ACHN (cell line): ENCODE data around the gene INTS2.
"Not testable (repeated sequence)": the region's sequence is repeated elsewhere in the genome, so short reads cannot be mapped to it uniquely, and the experiment has no call there.

Source experiments
- DNase-seq: peaks from one replicate; pipeline ENCODE4 v3.0.0-alpha.2; 2015
- in situ Hi-C: cut with HindIII; loops from 2 replicates; pipeline ENCODE4 v1.10.0; 2017; ENCODE audit warnings: low sequenced_read_pairs, low pct_ligation_motif_present, low pct_unique_long_range_greater_than_20kb

INTS2 gene

DNA sequence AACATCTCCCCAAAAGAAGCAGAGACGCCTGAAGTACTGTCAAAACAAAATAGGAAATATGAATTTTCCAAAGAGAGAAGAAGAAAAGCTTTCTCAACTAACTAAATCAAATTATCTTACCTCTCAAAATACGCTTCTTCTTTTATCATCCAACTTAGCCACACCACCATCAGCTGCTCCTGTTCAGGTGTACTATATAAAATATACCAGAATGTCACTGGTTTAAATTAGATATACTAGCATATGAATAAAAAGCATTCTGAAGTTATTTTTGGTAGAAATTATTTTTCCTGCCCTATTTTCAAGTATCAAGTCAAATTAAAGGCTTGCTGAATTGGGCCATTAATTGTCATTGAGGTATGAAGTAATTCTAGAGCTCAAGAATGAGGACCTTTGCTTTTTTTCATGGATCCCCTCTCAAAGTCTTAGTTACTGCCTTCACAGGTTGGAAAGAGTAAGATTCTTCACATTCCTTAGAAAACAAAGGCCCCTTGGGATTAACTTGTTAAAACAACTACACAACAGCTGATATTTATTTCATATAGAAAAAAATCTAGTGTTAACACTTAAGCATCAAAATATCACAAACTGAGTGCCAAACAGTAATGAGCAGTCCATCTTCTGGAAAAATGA lies 30.1 kb downstream of the INTS2 start:
- in situ Hi-C loops = no loop called here
- no peak for DNase-seq

DNA sequence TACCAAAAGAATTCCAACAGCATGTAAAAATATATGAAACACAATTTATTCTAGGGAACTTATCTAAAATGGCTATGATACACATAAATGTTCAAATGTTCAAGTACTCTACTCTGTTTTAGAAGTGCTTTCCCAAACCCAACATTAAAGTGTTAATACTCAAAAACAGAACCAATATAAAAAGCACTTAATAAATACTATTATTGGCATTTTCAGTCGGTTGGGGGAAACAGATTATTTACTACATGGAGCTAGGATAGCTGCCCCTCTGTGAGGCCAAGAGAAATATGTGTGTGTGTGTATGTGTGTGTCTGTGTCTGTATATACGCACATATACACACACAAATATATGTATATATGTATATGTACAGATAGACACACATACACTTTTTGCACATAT lies 32.4 kb downstream of the INTS2 start:
- in situ Hi-C loops = no loop called here
- no peak for DNase-seq

DNA sequence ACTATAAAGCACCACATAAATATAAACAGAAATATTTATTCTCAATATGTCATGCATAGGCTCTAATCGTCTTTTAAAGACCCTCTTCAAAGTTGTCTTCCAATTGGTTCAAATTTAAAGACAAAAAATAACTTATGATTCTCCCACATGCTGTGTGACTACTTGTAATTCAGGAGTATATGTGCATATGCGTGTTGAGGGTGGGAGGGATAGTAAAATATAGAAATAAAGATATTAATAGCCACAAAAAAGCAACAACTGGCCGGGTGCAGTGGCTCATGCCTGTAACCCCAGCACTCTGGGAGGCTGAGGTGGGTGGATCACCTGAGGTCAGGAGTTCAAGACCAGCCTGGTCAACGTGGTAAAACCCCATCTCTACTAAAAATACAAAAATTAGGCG lies 33.5 kb downstream of the INTS2 start:
- DNase-seq, in situ Hi-C loops: not testable (repeated sequence)

DNA sequence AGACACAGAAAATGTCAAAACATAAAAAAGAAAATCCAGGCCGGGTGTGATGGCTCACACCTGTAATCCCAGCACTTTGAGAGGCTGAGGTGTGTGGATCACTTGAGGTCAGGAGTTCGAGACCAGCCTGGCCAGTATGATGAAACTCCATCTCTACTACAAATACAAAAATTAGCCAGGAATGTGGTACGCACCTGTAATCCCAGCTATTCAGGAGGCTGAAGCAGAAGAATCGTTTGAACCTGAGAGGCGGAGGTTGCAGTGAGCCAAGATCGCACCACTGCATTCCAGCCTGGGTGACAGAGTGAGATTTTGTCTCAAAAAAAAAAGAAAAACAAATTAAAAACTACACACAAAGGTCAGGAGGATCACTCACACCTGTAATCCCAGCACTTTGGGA lies 40.0 kb downstream of the INTS2 start:
- in situ Hi-C loops, DNase-seq: not testable (repeated sequence)

DNA sequence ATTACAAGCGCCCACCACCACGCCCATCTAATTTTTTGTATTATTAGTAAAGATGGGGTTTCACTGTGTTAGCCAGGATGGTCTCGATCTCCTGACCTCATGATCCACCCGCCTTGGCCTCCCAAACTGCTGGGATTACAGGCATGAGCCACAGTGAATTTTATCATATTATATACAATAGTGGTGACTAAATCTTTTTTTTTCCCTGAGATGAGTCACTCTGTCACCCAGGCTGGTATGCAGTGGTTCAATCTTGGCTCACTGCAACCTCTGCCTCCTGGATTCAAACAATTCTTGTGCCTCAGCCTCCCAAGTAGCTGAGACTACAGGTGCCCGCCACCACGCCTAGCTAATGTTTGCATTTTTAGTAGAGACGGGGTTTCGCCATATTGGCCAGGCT lies 41.9 kb downstream of the INTS2 start:
- in situ Hi-C loops = not testable (repeated sequence)
- DNase-seq = peak; percentile 8

DNA sequence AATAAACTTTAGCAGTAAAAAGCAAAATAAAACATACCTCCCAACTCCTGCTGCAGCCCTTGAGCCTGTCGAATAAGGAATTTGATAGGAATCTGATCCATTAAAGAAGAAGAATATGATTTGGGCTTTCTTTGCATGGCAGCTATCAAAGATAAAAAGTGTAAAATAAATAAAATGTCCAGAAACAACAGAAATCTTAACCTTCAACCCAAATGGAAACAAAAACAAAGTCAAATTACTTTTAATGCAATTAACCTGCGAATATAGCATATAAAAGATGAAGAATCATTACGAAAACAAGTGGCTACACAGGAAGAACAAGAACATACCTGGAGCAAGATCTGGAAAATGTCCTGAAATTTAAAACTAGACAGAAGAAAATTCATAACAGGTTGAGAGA lies 42.9 kb downstream of the INTS2 start:
- in situ Hi-C loops = no loop called here
- no peak for DNase-seq

DNA sequence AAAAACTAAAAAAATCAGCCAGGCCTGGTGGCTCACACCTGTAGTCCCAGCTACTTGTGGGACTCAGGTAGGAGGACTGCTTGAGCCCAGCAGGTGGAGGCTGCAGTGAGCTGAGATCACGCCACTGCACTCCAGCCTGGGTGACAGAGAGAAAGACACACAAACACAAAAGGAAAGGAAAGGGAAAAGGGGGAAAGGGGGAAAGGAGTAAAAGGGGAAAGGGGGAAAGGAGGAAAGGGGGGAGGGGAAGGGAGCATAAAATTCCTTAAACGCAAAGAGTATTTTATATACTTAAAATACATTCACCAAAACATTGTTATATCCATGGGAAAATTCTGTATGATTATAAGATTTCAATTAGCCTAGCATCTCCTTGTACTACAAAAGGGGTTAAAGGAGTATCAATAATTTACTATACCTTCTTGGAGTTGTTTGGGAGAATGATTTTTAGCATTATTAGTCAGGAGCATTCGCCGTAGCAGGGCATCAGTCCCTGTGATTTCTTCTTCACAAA lies 47.1 kb downstream of the INTS2 start:
- no peak for DNase-seq
- in situ Hi-C loops = no loop called here

DNA sequence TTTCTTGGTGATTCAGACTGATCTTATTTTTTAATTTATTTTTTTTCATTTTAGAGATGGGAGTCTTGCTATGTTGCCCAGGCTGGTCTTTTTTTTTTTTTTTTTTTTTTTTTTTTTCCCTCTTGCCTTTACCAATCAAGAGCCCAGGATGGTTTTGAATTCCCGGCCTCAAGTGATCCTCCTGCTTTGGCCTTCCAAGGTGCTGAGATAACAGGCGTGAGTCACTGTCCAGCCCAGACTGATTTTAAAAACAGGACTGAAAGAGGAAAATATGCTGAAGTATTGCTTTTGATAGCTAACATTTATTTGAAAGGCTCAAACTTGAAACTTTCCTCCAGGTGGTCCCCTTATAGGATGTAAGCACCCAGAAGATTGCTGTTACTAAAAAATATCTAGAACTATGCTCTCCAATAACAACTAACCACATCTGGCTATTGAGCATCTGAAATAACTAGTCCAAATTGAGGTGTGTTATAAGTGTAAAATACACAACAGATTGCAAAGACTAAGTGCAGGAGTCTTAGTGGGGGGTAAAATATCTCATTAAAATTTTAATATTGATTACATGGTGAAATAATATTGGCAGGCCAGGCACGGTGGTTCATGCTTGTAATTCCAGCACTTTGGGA lies 48.7 kb downstream of the INTS2 start:
- in situ Hi-C loops = no loop called here
- no peak for DNase-seq

DNA sequence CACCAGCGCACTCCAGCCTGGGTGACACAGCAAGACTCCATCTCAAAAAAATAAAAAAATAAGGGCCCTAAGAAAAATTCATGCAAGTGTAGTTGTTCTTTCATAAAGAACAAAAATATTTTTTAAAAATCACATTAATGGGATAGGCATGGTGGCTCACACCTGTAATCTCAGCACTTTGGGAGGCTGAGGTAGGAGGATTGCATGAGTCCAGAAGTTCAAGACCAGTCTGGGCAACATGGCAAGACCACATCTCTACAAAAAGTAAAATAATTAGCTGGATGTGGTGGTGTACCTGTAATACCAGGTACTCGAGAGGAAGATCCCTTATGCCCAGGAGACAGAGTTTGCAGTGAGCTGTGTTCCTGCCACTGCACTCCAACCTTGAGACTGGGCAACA lies 49.3 kb downstream of the INTS2 start:
- in situ Hi-C loops = no loop called here

DNA sequence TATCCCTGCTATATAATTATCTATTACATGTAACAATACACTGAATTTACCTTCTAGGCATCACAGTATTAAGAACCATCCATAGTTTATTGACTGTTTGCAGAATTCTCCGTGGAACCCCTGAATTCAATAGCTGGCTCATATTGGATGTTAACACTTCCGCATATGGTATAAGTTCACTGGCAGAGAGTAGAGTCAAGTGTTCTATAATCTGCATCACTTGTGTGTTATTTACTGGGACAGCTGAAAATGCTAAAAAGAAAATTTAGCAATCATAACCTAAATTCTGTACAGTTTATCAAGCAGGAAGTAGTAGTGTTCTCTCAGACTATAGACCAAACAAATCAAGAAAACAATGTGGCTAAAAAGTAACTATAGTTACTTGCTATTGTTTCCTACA lies 49.9 kb downstream of the INTS2 start:
- DNase-seq = no peak
- in situ Hi-C loops = no loop called here

More for the DNA sequence above, 49.3 kb downstream of the INTS2 start:
- DNase-seq = no peak

DNA sequence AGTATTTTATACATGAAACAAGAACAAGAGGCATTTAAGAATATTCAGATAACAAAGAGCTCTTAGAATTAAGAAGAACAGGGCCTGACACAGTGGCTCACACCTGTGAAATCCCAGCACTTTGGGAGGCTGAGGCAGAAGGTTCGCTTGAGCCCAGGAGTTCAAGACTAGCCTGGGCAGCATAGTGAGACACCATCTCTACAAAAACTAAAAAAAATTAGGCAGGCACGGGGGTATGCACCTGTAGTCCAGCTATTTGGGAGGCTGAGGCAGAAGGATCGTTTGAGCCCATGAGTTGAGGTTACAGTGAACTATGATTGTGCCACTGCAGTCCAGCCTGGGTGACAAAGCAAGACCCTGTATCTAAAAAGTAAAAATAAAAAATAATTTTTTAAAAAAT lies 52.0 kb downstream of the INTS2 start:
- no peak for DNase-seq
- in situ Hi-C loops = no loop called here

DNA sequence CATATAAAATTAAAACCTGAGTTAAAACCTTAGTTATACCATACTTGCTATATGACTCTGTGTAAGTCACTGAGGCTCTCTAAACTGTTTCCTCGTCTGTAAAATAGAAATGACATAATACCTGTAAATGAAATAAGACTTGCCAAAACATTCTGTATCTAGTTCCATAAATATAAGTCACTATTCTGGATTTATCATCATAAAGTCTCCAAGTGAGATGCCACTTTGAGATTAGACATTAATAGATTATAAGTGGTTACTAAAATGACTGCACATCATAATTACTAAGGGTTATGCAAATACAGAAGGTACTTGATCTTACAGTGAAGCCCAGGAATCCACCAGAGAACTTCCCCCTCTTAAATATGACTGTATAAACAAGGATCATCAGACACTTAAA lies 52.5 kb downstream of the INTS2 start:
- no peak for DNase-seq
- in situ Hi-C loops = no loop called here

DNA sequence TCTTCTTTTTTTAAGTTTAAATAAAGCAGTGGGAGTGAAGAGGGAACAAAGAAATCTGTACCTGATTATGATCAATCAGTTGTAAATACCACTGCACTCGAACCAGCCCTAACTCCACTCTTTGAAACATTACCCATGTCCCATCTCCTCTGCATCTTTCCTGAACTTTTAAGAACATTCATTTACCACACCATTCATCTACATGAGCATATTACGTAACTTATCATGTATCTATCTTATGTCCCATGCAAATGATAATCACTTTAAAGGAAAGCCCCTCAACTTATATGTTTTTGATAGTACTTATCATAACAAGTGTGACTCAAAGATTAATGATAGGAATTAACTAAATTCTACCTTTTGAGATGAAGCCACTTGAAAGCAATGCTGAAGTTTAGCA lies 53.7 kb downstream of the INTS2 start:
- DNase-seq = no peak
- in situ Hi-C loops = no loop called here

DNA sequence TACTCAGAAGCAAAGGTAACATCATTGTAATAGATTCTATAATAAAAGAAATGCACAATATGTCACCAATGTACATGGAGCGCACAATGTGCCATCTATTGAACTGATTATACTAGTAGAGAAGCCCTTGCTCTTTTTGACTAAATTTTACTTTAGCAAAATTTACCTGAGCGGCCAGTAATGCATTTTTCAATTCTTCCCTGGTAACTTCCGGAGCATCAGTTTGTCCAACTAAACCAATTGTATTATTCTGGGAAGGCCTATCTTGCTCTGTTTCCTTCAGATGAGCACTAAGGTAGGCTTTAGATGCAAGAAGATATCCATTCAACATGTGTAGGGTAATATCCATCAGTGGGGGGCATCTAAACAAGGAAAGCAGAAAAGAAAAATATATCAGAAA lies 55.7 kb downstream of the INTS2 start:
- in situ Hi-C loops = no loop called here
- no peak for DNase-seq

DNA sequence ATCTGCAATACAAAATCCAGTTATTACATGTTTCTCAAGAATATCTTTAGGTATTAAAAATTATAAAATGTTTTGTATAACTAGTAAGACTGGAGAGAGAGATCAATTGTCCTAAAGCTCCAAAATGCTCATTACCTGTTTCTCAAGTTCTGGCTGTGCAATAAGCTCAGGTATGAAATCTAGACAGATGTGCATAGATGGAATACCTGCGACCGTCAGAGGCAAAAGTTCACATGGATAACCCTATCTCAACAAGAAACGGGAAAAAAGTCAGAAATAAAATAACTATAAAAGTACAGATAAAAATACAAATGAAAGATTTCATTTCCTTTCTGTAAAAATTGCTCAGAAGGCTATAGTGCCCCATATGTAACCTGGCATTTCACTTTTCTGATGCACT lies 58.6 kb downstream of the INTS2 start:
- no peak for DNase-seq
- in situ Hi-C loops = no loop called here

DNA sequence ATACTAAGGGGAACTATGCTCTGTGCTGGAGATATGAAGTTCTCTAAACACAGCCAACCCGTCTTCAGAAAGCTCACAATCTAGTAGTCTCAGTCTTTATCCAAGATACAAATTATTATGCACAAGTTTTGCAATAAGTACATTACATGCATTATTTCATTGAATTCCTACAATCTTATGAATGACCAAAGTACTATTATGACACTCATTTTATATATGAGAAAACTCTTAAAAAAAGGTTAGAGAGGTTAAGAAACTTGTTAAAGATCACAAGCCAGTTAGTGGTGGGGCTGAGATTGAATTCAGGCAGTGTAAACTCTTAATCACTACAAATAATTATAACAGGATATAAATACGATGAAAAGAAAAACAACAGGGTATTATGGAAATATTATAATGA lies 59.7 kb downstream of the INTS2 start:
- in situ Hi-C loops = no loop called here
- DNase-seq = no peak

DNA sequence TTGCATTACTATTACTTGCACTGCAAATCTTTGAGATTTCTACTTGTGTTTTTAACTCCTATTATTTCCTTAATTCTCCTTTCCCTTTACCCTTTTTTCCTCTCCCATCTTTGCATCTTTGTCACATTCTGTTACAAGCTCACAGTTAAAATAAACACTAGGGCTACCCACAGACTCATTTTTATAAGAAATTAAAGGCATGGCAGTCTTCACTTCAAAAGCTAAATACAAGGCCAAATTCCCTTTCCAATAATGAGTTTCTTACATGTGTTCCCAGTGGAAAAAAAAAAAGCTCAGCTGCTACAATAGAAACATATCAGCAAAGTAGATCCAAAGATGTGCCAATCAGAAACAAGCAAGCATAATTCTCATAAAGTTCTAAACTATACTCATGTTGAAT lies 60.7 kb downstream of the INTS2 start:
- no peak for DNase-seq
- in situ Hi-C loops = no loop called here

DNA sequence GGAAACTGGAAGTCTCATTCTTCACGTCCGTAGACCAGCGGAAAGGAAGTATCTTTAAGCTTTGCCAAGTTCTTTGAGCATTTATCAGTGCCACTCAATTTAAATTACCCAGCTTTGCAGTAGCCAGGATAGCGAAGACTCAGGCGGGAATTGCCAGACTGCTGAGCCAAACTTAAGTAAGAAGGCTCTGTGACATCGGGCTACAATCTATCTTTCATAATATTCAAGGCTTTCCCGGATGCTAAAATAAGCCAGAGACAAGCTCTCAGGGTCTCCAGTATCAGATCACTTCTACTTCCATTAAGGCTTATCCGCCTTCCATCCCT lies 64.0 kb downstream of the INTS2 start:
- no peak for DNase-seq
- in situ Hi-C loops = no loop called here

DNA sequence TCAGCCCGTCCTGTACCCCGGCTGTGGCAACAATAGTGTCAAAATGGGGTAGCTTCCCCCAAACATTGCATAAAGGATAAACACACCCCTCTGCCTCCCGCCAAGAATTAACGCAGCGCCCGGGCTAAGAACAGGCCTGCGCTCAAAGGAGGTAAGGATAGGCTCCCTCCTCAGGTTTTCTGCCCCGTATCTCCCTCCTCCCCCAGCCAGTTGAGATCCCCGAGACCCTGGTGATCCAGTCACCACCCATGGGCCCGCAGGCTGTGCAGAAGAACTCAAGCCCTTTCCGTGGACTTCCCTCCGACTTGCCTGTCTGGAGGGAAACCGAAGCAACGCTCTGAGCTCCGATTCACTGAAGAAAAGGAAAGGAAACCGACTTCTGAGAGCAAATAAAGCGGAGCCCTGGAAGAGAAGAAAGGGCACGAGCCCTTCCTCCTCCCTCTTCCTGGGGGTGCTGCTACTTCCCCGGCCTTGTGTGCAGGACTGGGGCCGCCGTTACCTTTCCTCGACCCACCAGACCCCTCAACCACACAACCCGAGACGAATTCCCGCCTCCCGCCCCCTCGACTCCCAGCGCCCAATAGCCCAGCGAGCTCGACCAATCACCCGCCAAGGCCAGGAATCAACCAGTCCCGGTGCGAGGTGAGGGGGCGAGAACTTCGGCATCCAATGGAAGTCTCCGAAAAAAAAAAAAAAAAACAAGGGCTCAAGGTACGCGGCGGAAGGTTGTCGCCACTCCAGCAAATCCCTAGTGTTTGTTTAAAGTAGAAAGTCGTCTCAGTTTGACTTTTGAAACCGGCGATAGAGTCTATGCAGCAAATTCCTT lies 64.6 kb downstream of the INTS2 start, which contains the start of gene BRIP1:
Gene BRIP1, minus strand, starts transcription at position 554 of the 826 bp plus-strand sequence. CDS start 1,989 bp downstream, outside the sequence.
- DNase-seq = peak; percentile 98
- in situ Hi-C loops = no loop called here
